OCI-LY1 (cell line): ENCODE measurements around the gene ADAMTS8.

Source experiments
- EZH2 ChIP-seq: fragments of 200-600 bp; sonication (generic), shearing (Covaris generic); IDR thresholded peaks from 2 replicates; pipeline ENCODE4 v1.8.0; 2017; ENCODE audit warnings: borderline replicate concordance, mixed run types, mild to moderate bottlenecking, antibody characterized with exemption, low read length, moderate library complexity, mixed read lengths
- TF ChIP-seq, protein P1 (sequence below): fragments of 200-600 bp; sonication (generic), shearing (Covaris generic); IDR thresholded peaks from 2 replicates; pipeline ENCODE4 v1.5.1; 2017; ENCODE audit warnings: mild to moderate bottlenecking, antibody characterized with exemption, low read length, moderate library complexity, mixed read lengths

DNA sequence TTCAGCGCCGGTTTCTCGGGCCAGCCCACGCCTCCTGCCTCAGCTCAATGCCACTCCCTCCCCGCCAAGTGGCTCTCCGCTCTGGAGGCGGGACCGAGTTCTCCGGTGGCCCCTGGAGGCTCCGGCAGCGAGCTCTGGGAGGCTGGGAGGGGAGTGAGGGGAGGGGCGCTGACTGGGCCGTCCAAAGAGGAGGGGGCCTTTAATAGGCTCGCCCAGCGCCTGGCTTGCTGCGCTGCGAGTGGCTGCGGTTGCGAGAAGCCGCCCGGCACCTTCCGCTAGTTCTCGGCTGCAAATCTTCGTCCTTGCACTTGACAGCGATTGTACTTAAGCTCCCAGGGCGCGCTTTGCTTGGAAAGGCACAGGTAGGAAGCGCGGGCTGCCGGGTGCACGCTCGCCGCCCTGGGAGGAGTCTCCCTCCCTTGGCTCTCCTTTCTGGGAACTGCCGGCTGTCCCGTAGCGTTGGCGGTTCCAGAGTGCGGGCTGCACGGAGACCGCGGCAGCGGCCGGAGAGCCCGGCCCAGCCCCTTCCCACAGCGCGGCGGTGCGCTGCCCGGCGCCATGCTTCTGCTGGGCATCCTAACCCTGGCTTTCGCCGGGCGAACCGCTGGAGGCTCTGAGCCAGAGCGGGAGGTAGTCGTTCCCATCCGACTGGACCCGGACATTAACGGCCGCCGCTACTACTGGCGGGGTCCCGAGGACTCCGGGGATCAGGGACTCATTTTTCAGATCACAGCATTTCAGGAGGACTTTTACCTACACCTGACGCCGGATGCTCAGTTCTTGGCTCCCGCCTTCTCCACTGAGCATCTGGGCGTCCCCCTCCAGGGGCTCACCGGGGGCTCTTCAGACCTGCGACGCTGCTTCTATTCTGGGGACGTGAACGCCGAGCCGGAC is 20.3 kb upstream of the ADAMTS8 start, which contains the start of gene ADAMTS15:
- TF ChIP-seq, protein P1, sequence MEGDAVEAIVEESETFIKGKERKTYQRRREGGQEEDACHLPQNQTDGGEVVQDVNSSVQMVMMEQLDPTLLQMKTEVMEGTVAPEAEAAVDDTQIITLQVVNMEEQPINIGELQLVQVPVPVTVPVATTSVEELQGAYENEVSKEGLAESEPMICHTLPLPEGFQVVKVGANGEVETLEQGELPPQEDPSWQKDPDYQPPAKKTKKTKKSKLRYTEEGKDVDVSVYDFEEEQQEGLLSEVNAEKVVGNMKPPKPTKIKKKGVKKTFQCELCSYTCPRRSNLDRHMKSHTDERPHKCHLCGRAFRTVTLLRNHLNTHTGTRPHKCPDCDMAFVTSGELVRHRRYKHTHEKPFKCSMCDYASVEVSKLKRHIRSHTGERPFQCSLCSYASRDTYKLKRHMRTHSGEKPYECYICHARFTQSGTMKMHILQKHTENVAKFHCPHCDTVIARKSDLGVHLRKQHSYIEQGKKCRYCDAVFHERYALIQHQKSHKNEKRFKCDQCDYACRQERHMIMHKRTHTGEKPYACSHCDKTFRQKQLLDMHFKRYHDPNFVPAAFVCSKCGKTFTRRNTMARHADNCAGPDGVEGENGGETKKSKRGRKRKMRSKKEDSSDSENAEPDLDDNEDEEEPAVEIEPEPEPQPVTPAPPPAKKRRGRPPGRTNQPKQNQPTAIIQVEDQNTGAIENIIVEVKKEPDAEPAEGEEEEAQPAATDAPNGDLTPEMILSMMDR = no peak
- no peak for TF ChIP-seq EZH2
